ENCODE results near the gene GDF7.

The GDF7 gene

DNA sequence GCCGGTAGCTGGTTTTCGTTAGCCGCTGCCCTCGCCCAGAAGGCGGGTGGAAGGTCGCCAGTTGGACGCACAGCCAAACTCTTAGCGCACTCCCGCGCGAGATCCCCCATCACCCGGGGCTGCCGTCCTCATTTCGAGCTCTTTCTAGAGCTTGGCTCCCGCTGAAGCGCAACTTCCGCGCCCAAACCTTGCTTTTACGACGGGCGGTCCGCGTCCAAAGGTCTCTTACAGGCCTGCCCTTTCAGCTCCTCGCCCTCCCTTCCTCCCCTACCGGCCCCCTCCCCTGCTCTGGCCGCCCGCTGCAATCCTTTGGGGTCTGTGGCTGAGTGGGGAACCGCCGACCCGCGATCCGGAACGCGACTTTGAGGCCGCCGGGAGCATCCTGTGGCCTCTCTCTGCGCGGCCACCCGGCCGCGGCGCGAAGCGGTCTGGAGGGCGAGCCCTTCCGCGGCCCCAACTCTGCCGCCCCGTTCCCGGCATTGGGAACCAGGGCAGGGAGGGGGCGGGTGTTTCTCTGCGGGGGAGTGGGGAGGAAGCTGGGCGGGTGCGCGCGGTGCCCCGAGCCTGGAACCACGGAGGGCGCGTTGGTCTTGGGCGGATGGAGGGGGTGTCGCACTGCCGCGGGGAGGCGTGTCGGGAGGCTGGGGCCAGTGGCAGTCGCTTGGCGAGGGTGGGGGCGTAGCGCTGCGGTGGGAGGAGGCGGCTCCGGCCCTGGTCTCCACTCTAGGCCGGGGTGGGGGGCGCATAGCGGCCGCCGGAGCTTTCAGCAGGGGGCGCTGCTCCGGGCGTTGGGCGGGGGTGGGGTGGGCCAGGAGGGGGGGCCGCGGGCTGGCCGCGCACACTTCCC lies at the start of gene GDF7:
Gene GDF7 (plus strand): TSS at position 841 of the 847 bp plus-strand sequence. CDS start 96 bp downstream, outside the sequence.
- peak within 1 kb of the TSS; percentile 23 for H3K4me3 ChIP-seq (ENCODE audit: low read depth, low read length)
- DNase-seq (ENCODE audit: low read depth): no peak
- TF ChIP-seq CTCF (IDR thresholded peaks at IDR 0.05; ENCODE audit: low read depth, low read length, missing control alignments): no peak
- in situ Hi-C loops (cut with HindIII; ENCODE audit: low sequenced_read_pairs): no loop called here

DNA sequence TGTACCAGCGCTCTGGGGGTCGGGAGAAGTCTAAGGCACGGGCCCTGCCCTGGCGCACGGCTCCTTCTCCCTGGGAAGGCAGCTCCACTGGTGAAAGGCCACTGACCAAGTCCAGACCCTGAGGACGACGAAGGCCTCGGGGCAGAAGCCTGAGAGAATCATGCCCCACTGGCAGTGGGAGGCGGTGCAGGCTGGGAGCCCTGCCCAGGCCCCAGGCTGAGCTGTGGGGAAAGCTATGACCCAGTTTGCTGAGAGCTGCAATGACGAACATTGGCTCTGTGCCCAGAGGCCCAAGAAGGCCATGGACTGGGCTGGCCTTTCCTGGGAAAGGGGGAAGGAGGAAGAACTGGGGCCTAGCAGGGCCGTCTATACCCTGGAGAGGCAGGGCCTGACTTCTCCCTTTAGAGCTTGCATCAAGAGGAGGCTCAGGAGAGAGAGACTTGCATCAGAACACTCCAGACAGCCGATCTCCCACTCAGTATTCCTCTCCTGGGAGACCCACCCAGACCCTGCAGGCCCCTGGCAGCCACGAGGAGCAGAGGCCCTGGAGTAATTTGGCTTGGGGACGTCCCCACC lies 49.0 kb upstream of the GDF7 start:
- in situ Hi-C loops (cut with HindIII; ENCODE audit: low sequenced_read_pairs): no loop called here
- DNase-seq (ENCODE audit: low read depth): peak; percentile 98
- TF ChIP-seq CTCF (IDR thresholded peaks at IDR 0.05; ENCODE audit: low read depth, low read length, missing control alignments): peak; percentile 61
- no peak overlapping the region for H3K4me3 ChIP-seq (ENCODE audit: low read depth, low read length)

DNA sequence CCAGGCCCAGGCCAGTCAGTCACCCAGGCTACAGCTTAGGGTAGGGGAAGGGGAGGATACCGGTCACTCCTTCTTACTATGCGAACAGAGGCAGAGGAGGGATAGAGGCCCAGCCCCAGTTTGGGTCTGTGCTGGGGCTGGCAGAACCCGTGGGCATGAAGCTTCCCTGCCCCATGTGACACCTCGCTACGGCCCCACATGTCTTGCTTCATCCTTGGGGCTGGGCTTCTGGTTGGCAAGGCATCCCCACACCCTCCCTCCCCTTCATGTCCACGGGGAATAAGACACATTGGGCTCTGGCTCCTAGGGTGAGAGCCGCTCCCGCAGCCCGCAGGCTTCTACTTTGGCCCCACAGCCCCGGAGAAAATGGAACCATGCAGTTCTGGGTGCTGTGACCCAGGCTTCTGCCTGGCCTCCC lies 48.5 kb upstream of the GDF7 start:
- in situ Hi-C loops (cut with HindIII; ENCODE audit: low sequenced_read_pairs): no loop called here
- DNase-seq (ENCODE audit: low read depth): no peak
- TF ChIP-seq CTCF (IDR thresholded peaks at IDR 0.05; ENCODE audit: low read depth, low read length, missing control alignments): no peak
- H3K4me3 ChIP-seq (ENCODE audit: low read depth, low read length): no peak overlapping the region

DNA sequence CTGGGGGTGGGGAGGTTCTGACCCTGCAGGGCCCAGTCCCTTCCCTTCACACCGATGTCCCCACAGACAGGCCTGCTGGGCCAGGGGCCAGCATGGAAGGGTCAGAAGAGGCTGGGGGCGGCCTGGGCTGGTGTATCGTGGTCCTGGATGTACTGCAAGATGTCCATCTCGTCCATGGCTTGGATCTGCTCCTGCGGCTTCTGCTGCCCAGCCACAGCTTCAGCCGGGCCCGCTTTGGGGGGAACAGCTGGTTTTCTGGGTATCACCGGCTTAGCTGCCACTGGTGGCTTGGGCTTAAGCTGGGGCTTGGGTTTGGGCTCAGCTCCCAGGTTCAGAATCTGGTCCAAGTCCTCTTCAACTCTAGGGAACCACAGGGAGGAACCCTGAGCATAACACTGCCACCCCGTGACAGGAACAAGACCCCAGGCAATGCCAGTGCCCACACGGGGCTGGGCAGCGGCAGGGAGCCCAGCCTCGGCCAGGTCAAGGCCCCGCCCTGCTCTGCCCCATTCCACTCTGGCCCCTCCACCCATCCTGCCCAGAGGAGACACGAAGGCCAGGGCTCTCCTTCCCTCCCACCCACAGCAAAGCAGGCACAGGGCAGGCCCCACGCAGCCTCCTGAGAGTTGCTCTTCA lies 47.9 kb upstream of the GDF7 start:
- TF ChIP-seq CTCF (IDR thresholded peaks at IDR 0.05; ENCODE audit: low read depth, low read length, missing control alignments): no peak
- no peak for DNase-seq (ENCODE audit: low read depth)
- in situ Hi-C loops (cut with HindIII; ENCODE audit: low sequenced_read_pairs): no loop called here
- no peak overlapping the region for H3K4me3 ChIP-seq (ENCODE audit: low read depth, low read length)

DNA sequence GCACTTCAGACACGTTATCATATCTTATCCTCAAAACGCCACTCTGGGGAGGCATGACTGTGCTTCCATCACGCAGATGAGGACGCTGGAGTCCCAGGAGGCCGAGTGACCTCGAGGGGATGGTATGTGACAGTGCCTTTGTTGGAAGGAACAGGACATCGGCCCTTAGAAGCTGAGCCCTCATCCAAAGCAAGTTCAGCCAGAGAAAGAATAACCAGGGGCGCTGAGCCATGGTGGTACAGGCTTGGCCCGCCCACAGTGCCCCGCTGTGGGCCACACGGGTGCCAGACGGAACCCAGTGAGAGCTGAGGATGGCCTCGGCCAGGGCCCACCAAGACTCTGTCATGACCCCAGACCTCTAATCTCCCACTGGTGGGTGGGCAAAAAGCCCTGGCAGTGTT lies 47.3 kb upstream of the GDF7 start:
- TF ChIP-seq CTCF (IDR thresholded peaks at IDR 0.05; ENCODE audit: low read depth, low read length, missing control alignments): no peak
- H3K4me3 ChIP-seq (ENCODE audit: low read depth, low read length): no peak overlapping the region
- in situ Hi-C loops (cut with HindIII; ENCODE audit: low sequenced_read_pairs): no loop called here
- no peak for DNase-seq (ENCODE audit: low read depth)

DNA sequence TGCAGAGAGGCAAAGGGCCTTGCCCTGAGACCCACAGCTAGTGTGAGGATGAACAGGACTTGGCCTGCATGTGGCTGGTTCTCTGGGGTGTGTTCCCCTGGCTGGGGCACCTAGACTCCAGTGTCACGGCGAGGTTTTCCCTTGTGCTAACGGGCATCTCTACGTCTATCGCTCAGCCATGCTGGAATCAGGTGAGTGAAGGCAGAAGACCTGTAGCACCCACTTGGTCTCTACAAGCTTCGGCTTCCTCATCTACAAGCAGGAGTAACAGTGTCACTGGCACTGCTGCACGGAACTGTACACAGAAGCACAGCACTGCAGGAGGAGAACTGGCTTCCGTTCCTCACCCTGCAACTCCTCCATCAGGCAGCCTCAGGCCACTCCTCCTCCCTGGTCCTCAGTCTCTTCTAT lies 46.7 kb upstream of the GDF7 start:
- in situ Hi-C loops (cut with HindIII; ENCODE audit: low sequenced_read_pairs): no loop called here
- H3K4me3 ChIP-seq (ENCODE audit: low read depth, low read length): no peak overlapping the region
- TF ChIP-seq CTCF (IDR thresholded peaks at IDR 0.05; ENCODE audit: low read depth, low read length, missing control alignments): no peak
- DNase-seq (ENCODE audit: low read depth): no peak

All from astrocyte of the cerebellum (primary cell).